UCSD-AML1 (cell line): ENCODE data around the gene CASR.
"Not testable (repeated sequence)": the region's sequence is repeated elsewhere in the genome, so short reads cannot be mapped to it uniquely, and the experiment has no call there.

Experiments used
- DNase-seq: peaks from one replicate; lab custom pipeline; 2025; ENCODE audit not compliant: unreplicated experiment; lab: John Stamatoyannopoulos, UW

The CASR gene, protein sequence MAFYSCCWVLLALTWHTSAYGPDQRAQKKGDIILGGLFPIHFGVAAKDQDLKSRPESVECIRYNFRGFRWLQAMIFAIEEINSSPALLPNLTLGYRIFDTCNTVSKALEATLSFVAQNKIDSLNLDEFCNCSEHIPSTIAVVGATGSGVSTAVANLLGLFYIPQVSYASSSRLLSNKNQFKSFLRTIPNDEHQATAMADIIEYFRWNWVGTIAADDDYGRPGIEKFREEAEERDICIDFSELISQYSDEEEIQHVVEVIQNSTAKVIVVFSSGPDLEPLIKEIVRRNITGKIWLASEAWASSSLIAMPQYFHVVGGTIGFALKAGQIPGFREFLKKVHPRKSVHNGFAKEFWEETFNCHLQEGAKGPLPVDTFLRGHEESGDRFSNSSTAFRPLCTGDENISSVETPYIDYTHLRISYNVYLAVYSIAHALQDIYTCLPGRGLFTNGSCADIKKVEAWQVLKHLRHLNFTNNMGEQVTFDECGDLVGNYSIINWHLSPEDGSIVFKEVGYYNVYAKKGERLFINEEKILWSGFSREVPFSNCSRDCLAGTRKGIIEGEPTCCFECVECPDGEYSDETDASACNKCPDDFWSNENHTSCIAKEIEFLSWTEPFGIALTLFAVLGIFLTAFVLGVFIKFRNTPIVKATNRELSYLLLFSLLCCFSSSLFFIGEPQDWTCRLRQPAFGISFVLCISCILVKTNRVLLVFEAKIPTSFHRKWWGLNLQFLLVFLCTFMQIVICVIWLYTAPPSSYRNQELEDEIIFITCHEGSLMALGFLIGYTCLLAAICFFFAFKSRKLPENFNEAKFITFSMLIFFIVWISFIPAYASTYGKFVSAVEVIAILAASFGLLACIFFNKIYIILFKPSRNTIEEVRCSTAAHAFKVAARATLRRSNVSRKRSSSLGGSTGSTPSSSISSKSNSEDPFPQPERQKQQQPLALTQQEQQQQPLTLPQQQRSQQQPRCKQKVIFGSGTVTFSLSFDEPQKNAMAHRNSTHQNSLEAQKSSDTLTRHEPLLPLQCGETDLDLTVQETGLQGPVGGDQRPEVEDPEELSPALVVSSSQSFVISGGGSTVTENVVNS

DNA sequence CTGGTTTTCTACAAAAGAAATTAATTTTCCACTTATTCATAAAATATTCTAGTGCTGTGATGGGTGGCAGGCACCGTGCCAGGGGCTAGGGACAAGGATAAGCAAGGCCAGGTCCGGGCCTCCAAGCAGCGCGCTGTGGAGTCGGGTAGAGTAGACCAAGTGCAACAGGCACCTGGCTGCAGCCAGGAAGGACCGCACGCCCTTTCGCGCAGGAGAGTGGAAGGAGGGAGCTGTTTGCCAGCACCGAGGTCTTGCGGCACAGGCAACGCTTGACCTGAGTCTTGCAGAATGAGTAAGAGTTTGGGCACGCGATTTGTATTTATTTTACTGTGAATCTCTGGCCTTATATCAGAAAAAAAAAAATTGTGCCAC lies at the start of gene CASR:
CASR (plus strand) TSS at position 148 of the 372 bp plus-strand sequence. CDS start 70,522 bp downstream, outside the sequence.
- DNase-seq: no peak

DNA sequence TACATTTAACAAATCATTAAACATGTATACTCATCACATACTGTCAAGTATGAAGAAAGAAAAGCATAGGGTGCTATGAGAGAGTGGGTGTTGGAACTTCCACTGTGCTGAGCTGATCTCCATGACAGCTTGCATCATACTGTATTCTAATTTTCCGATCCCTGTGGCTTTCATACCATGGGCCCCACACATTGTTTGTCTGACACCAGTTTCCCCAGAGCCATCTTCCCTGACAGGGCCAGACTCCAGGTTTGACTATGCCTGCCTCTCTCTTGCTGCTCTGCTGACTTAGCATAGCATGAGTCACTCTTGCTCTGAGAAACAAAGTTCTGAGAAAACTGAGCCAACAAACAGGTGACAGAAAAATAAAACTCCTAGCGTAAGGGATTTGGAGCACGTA lies 37.0 kb upstream of the CASR start:
- DNase-seq: no peak

DNA sequence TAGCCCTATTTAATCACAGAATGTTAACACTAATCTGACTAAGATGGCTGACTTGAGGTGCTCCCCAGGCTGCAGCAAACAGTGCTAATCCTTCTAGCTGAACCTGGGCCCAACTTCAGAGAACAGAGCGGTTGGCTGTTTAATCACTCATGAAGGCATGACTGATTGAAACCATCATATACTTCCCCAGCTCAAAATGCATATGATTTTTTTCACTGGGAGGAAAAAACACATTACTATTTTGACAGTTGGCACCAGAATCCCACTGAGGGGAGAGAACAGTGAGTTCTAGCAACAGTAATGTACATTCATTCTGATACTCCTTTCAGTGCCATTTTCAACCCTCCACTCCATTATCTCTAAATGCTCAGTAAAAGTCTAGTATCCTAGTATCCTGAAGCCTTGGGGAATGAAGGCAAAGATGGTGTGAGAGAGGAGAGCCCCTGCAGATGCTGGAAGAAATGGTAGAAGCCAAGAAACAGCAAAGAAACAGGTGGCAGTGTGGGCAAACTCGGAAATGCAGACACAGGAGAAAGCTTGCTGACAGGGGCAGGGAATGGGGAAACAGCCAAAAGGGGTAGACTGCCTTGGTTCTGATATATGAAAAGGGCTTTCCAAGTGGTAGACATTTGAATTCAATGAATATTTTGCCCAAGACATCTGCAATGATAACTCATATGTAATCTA lies 34.4 kb upstream of the CASR start:
- DNase-seq: no peak

DNA sequence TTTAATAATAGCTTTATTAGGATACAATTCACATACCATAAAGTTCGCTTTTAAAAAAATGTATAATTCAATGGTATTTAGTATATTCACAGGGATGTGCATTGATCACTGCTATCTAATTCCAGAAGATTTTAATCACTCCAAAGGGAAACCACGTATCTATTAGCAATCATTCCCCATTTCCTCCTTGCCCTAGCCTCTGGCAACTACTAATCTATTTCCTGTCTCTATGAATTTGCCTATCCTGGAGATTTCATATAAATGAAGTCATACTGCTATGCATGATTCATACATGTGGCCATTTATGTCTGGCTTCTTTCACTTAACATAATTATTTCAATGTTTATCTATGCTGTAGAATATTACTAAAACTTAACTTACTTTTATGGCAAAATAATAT lies 32.0 kb upstream of the CASR start:
- no peak for DNase-seq

DNA sequence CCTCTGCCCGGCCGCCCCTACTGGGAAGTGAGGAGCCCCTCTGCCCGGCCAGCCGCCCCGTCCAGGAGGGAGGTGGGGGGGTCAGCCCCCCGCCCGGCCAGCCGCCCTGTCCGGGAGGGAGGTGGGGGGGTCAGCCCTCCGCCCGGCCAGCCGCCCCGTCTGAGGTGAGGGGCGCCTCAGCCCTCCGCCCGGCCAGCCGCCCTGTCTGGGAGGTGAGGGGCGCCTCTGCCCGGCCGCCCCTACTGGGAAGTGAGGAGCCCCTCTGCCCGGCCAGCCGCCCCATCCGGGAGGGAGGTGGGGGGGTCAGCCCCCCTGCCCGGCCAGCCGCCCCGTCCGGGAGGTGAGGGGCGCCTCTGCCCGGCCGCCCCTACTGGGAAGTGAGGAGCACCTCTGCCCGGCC lies 18.5 kb upstream of the CASR start:
- not testable (repeated sequence) for DNase-seq

DNA sequence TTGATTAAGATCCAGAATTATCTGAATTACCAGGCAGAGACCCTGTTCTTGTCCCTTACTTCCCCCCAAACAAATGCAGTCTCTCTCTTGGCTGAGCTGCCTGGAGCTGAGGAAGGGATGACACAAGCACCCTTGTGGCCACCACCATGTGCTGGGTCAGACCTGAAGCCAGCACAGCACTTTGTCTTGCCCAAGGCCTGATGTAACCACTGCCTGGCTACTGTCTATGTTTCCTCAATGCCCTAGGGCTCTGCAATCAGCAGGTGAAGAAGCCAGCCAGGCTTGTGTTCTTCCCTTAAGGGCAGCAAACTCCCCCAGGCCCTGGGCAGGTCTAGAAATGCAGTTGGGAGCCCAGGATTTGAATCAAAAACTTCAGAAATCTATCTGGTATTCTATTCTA lies 15.8 kb upstream of the CASR start:
- no peak for DNase-seq

DNA sequence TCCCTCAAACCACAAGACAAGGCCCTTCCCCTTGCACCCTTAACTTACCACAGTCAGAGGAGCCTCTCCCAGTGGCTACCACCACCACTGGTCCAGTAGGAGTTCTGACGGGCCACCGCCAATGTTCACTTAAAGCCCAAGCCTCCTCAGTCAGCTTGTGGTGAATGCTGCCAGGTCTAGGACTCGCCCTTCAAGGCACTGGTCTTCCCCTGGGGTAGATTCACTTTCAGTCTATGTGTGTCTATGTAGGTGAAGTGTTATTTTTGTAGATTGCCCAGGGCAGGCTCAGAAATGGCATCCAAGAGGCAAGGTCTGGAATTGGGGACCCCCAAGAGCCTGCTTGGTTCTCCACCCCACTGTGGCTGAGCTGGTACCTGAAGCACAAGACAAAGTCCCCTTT lies 15.4 kb upstream of the CASR start:
- no peak for DNase-seq

DNA sequence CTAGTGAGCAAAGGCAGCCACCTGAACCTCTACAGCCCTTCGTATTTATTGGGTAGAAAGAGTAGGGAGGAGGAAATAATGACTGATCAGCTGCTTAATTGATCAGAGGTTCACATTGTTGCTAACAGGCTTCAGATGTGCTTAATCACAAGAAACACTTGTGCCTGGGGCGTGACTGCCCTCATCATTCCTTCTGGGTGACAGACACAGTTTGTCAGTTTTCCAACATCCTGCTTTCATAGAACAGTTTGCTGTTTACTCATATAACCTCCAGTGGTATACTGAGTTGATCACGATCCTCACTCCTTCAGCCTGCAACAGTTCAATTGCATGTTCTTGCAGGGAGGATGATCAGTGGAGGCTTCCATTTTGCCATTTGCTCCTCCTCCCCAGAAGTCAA lies 13.6 kb upstream of the CASR start:
- no peak for DNase-seq

DNA sequence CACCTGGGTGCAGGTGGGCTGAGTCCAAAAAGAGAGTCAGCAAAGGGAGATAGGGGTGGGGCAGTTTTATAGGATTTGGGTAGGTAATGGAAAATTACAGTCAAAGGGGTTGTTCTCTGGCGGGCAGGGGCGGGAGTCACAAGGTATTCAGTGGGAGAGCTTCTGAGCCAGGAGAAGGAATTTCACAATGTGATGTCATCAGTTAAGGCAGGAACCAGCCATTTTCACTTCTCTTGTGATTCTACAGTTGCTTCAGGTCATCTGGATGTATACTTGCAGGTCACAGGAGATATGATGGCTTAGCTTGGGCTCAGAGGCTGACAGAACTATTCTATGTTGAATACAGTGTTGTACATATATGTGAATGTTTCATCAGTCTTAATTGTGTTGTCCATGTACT lies 12.1 kb upstream of the CASR start:
- not testable (repeated sequence) for DNase-seq

DNA sequence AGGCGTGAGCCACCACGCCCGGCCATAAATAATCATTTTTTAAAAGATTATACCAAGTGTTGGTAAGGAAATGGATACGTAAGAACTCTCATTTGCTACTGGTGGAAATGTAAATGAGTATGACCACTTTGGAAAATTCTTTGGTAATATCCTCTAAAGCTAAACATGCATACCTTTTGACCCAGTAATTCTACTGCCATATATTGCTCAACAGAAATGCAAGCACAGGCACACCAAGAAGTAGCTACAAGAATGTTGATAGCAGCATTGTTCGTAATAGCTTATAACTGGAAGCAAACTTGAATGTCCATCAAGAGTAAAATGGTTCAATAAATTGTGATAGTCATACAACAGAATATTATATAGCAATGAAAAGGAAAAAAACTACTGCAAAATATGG lies 4.8 kb upstream of the CASR start:
- DNase-seq: no peak

DNA sequence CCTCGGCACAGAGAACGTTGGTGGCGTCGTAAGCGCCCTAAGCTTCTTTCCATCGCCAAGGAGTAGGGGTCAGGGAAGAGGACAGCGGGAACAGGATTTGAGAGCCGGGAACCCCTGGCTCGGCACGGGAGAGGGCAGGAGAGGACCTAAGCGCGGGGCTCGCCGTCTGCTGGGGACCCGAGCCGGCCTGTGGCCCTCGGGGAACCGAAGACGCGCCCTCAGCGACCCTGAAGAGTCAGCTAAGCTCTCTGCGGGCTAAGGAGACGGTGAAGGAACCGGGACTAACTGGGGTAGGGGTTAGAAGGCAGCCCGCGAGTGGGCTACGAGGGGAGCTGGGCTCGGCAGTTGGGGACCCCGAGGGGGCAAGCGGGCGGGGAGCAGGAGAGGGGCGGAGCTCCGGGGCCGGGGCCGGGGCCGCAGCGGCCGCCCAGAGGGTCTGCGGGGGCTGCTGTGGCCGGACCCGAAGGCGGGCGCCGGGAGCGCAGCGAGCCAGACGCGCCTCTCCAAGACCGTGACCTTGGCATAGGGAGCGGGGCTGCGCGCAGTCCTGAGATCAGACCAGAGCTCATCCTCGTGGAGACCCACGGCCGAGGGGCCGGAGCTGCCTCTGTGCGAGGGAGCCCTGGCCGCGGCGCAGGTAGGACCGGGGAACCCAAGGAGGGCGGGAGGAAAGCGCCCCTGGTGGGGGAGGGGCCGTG lies 574 bp downstream of the CASR start:
- DNase-seq: no peak

DNA sequence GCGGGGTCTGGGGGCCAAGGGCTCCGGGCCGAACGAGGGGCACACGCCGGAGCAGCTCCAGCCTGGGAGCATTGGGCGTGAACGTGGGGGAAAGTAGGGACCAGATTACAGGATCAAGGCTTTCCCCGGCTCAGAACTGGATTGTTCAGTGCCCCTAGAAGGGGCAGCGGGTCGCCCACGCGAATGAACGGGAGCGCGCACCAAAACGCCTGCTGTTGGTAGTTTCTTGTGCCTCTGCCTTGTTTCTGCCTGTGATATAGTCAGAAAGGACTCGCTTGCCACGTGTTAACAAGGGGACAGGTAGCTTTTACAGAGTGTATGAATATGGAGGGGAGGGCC lies 1.1 kb downstream of the CASR start:
- DNase-seq: no peak

DNA sequence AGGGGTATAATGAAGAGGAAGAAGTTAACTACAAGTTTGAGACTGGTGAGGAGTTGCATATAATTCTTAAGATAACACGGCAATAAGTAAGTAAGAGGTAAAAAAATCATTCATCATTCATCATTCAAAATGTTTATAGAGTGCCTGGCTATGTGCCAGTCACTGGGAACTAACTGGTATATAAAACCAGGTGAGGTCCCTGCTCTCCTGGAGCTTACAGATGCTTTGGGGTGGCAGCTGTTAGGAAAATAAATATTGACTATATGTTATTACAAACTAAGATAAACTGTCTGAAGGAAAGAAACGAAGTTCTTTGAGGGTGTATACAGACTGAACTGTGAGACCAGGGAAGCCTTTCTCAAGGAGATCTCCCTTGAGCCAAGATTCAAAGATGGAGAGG lies 2.9 kb downstream of the CASR start:
- DNase-seq: no peak

DNA sequence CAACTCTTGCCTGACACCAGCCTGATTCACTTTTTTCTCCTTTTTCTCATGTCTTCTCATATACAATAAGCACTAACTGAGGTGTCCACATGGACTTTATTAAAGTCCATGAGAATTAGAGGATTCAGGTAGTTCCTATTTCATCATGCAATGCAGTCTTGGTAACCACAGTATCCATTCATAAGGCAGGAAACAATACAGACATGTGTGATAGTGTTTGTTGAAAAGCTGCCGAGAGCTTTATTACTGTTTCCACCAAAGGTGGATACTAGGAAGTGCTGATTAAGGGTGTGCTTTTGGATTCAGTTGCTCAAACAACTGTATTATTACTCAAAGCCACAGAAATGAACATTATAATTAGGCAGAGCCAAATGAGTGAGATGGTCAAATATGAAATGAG lies 5.3 kb downstream of the CASR start:
- DNase-seq: no peak

DNA sequence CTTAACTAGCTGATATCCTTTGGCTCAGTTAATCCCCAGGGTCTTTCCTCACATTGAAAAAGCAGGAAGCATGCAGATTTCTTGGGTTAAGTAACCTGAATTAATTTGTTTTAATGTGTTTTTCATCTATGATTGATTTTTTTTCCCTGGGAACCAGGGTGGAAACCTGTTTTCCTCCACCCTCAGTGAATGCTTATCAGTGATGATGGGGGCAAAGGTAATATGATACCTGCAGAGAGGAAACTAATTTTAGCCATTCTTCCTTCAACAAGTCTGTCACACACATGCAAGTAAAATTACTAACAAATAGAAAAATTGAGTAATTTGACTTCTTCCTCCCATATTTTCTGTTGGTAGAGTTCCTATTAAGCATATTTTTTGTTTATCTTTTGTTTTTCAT lies 5.9 kb downstream of the CASR start:
- DNase-seq: no peak

DNA sequence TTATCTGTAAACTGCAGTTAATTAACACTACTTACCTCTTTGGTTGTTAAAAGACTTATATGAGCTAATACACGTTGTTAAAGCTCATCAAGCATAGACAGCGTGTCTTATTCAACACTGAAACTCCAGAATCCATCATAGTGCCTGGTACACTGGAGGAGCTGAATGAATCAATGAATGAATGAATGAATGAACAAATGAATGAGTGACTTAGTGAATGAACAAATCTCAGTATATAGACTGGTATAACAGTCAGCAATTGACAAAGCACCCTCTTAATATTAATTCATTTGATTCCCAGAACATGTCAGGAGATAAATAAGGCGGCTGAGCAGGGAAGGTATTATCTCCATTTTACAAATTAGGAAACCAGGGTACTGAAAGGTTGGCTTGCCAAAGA lies 7.1 kb downstream of the CASR start:
- DNase-seq: no peak

DNA sequence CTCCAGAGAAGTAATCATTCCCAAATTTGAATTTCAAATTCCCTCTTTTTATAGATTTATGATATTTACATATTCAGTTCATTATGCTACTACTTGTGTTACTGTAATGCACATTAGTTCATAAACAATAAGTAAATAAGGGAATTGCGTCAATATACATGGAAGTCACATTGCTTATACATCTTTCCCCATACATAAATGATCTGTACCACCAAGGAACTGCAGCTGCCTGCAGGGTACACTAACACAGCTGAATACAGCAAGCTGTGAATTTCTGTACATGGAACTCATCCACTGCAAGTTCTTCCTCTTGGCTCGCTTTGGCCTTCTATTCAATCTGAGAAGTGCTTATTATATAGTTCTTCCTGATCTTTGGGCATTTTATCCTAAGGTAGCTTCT lies 15.5 kb downstream of the CASR start:
- no peak for DNase-seq

DNA sequence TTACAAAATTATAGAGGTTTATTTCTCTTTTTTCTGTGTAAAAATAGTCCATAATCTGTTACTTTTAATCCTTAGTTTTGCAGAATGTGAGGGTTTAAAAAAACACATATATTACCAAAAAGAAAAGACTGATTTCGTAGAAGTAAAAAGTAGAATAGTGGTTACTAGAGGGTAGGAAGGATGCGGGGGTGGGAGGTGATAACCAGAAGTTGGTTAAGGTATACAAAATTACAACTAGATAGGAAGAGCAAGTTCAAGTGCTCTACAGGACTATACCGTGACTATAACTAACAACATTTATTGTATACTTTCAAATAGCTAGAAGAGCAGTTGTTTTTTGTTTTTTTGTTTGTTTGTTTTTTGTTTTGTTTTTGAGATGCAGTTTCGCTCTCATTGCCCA lies 16.1 kb downstream of the CASR start:
- no peak for DNase-seq

DNA sequence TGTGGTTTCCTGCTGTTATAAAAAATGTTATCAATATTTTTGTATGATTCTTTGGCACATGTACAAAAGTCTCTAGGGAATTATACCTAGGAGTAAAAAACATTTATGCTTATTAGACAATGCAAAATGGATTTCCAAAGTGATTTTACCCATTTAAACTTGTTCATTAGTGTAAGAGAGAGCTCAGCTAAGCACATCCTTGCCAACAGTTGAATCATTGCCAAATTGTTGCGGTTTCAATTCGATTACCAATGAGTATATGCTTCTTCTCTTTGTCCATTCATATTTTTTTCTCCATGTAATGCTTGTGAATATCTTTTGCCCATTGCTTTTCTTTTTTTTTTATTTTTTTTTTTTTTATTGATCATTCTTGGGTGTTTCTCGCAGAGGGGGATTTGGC lies 17.2 kb downstream of the CASR start:
- no peak for DNase-seq

DNA sequence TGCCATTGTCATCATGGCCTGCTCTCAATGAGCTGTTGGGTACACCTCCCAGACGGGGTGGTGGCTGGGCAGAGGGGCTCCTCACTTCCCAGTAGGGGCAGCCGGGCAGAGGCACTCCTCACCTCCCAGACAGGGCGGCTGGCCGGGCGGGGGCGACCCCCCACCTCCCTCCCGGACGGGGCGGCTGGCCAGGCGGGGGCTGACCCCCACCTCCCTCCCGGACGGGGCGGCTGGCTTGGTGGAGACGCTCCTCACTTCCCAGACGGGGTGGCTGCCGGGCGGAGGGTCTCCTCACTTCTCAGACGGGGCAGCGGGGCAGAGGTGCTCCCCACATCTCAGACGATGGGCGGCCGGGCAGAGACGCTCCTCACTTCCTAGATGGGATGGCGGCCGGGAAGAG lies 18.0 kb downstream of the CASR start:
- DNase-seq: not testable (repeated sequence)

DNA sequence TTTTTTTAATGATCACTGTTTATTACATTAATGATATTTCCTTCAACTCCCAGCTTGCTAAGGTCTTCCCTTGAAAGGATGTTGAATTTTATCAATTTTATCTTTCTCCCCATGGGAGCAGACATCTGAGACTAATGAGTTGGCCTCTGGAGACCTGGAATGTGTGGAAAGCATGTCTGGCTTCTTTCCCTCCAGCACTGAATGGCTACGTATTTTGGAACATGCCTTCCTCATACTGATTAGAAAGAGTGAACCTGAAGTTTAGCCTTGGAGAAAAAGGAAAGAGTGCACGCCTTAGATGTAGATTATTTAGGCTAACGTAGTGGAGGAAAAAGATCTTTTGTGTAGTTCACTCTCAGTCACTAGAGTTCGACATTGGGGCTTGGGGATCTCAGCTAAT lies 25.1 kb downstream of the CASR start:
- DNase-seq: no peak
